VCaP (cell line): ENCODE results near the gene DOCK3.

Experiments
- H3K27ac ChIP-seq: fragments of 450-650 bp; 2 replicates; pipeline ENCODE4 v1.5.1; 2017
- TF ChIP-seq, protein P1 (sequence below): fragments of 450-650 bp; conservative IDR thresholded peaks from 2 replicates; pipeline ENCODE4 v1.5.1; 2017; ENCODE audit warnings: mild to moderate bottlenecking, moderate library complexity

DOCK3 gene

DNA sequence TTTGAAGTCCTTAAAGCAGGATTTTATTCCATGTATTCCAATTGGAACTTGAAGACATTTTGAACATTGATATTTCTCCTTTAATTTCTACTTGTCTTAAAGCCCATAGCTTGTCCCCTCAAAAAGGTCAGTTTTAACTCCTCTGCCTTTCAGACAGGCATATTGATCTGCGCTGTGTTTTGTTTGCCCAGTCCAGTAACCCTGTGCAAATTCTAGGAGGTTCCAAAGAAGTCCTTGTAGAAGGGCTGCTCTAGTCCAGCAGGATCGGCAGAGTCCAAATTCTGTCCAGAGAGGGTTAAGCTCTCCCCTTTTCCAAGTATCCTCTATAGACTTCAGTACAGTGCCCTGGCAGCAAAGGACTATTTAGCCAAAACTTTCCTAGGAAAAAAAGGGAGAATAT lies 604.7 kb downstream of the DOCK3 start:
- no peak overlapping the region for H3K27ac ChIP-seq
- TF ChIP-seq, protein P1, sequence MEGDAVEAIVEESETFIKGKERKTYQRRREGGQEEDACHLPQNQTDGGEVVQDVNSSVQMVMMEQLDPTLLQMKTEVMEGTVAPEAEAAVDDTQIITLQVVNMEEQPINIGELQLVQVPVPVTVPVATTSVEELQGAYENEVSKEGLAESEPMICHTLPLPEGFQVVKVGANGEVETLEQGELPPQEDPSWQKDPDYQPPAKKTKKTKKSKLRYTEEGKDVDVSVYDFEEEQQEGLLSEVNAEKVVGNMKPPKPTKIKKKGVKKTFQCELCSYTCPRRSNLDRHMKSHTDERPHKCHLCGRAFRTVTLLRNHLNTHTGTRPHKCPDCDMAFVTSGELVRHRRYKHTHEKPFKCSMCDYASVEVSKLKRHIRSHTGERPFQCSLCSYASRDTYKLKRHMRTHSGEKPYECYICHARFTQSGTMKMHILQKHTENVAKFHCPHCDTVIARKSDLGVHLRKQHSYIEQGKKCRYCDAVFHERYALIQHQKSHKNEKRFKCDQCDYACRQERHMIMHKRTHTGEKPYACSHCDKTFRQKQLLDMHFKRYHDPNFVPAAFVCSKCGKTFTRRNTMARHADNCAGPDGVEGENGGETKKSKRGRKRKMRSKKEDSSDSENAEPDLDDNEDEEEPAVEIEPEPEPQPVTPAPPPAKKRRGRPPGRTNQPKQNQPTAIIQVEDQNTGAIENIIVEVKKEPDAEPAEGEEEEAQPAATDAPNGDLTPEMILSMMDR, result no peak

DNA sequence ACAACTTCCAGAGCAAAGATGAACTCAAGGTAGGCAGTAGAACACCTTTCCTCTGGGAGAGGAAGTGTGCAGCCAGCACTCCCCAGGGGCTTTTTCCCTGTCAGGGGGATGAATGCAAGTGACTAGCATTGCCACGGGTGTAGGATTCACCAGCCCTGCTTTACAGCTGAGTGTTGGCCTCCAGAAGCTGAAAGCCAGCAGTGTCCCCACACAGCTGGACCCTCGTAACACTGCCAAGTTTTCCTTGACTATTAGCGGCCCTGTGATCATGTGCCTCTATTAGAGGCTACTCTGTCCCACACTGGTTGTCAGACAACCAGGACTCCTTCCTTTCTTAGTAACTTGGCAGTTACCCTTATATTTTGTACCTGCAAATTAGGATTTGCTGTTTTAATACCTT lies 605.4 kb downstream of the DOCK3 start:
- H3K27ac ChIP-seq, result no peak overlapping the region
- TF ChIP-seq, protein P1, result no peak

DNA sequence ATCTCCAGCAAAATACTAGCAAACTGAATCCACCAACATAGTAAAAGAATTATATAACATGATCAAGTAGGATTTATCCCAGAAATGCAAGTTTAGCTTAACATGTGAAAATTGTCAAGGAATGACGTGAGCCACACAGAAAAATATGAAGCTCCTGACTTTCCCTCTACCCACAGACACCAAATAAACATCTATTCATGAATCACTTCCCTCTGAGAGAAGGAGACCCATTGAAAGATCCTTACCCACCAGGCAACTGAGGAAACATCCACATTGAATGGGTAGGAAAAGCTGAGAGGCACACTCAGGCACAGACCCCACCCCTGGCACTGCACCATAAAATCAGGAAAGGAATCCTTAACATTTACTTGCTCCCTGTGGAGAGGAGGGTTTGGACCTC lies 608.2 kb downstream of the DOCK3 start:
- no peak overlapping the region for H3K27ac ChIP-seq

DNA sequence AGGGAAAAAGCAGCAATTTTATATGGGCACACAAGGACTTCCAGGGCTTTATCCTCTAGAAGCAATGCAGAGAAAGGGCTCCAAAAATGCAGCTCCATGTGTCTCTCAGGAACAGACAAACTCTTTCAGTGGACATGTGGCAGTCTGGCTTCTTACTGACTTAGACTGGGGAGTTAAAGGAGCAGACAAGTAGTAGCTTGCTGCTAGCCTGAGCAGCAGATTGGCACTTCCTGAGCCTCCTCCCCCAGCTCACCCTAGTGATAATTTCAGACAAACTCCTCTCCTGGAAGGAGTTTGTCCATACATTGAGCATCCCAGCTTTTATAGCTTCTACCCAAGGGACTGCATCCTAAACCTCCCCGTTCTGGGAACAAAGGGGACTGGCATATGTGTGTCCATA lies 608.7 kb downstream of the DOCK3 start:
- TF ChIP-seq, protein P1, result no peak
- no peak overlapping the region for H3K27ac ChIP-seq

More for the DNA sequence above, 608.2 kb downstream of the DOCK3 start:
- TF ChIP-seq, protein P1, result no peak

DNA sequence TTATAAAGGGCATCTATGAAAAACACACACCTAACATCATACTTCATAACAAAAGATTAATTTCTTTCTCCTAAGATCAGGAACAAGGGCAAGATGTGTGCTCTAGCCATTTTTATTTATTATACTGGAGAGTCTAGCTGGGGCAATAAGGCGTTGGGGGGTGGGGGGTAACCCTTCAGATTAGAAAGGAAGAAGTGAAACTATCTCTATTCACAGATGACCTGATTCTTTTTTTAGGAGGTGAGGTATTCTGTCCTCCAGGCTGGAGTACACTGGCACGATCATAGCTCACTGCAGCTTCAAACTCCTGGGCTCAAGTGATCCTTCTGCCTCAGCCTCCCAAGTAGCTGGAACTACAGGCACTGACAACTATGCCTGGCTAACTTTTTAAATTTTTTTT lies 620.9 kb downstream of the DOCK3 start:
- TF ChIP-seq, protein P1, result no peak
- no peak overlapping the region for H3K27ac ChIP-seq

DNA sequence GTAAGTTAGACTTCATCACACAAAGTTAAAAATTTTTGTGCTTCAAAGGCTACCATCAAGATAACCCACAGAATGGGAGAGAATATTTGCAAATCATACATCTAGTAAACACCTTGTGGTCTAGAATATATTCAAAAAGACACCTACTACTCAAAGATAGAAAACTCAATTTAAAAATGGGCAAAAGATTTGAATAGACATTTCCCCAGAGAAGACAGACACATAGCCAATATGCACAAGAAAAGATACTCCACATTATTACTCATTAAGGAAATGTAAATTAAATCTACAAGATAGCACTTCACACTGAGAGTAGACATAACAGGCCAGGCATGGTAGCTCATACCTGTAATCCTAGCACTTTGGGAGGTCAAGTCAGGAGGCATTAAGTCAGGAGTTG lies 622.6 kb downstream of the DOCK3 start:
- no peak overlapping the region for H3K27ac ChIP-seq
- TF ChIP-seq, protein P1, result no peak

DNA sequence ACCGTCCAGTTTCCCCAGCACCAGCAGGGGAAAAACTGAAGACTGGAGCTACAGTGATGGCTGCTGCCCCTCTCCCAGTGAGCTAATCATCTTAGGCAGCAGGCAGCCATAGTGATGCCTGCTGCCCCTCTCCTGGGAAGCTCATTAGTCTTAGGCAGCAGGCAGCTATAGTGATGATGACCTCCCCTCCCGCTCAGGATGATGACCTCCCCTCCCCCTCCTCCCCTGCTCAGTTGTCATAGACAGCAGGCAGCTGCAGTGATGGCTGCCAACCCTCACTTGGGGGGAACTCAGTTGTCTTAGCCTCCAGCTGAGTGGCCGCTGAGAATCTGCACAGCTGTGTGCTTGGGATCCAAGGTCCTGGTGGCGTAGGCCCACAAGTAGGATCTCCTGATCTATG lies 629.5 kb downstream of the DOCK3 start:
- no peak overlapping the region for H3K27ac ChIP-seq
- TF ChIP-seq, protein P1, result no peak

DNA sequence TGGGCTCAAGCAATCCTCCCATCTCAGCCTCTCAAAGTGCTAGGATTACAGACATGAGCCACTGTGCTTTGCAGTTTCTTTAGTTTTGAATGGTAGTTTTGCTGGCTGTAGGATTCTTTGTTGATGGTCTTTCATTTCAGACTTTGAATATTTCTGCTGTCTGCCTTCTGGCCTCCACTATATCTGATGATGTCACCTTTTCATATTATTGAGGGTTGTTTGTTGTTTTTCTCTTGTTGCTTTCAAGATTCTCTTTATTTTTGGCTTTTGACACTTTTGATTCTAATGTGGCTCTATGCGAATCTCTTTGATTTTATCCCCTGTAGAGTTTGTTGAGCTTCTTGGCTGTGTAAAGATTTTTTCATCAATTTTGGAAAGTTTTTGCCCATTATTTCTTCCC lies 631.4 kb downstream of the DOCK3 start:
- H3K27ac ChIP-seq, result no peak overlapping the region

More for the DNA sequence above, 631.4 kb downstream of the DOCK3 start:
- TF ChIP-seq, protein P1, result no peak
